OCI-LY1 (cell line): ENCODE measurements around the gene OR10V1.
"Not testable (repeated sequence)": the region's sequence is repeated elsewhere in the genome, so short reads cannot be mapped to it uniquely, and the experiment has no call there.

Experiments
- H2AFZ ChIP-seq: fragments of 200-600 bp; sonication (generic), shearing (Covaris generic); 2 replicates; pipeline ENCODE4 v1.6.0; 2014; ENCODE audit warnings: antibody characterized with exemption, mild to moderate bottlenecking, low read length
- H3F3A ChIP-seq: fragments of 200-600 bp; sonication (generic), shearing (Covaris generic); 2 replicates; pipeline ENCODE4 v1.6.0; 2014; ENCODE audit warnings: mild to moderate bottlenecking, antibody characterized with exemption, low read length, moderate library complexity; ENCODE audit not compliant: insufficient read depth
- H3K27ac ChIP-seq: fragments of 200-600 bp; sonication (generic); 2 replicates; pipeline ENCODE4 v1.5.1; 2014; ENCODE audit warnings: low read length, mixed run types, mild to moderate bottlenecking, low read depth; ENCODE audit not compliant: poor library complexity, severe bottlenecking
- H3K27me3 ChIP-seq: fragments of 200-600 bp; sonication (generic); 2 replicates; pipeline ENCODE4 v1.6.0; 2014; ENCODE audit warnings: antibody characterized with exemption, mild to moderate bottlenecking, low read length, moderate library complexity; ENCODE audit not compliant: insufficient read depth
- H3K36me3 ChIP-seq: fragments of 200-600 bp; sonication (generic); 2 replicates; pipeline ENCODE4 v1.6.1; 2014; ENCODE audit warnings: mild to moderate bottlenecking, antibody characterized with exemption, low read length, moderate library complexity, mixed read lengths; ENCODE audit not compliant: insufficient read depth
- H3K4me1 ChIP-seq: fragments of 200-600 bp; sonication (generic); 2 replicates; pipeline ENCODE4 v1.5.1; 2014; ENCODE audit warnings: mild to moderate bottlenecking, low read length, moderate library complexity; ENCODE audit not compliant: insufficient read depth, severe bottlenecking
- H3K4me2 ChIP-seq: fragments of 200-600 bp; sonication (generic), shearing (Covaris generic); 2 replicates; pipeline ENCODE4 v1.6.1; 2014; ENCODE audit warnings: low read length
- H3K4me3 ChIP-seq: fragments of 200-600 bp; sonication (generic); 2 replicates; pipeline ENCODE4 v1.5.1; 2014; ENCODE audit warnings: low read length, low read depth, mild to moderate bottlenecking, mixed read lengths; ENCODE audit not compliant: poor library complexity, severe bottlenecking
- H3K79me2 ChIP-seq: fragments of 200-600 bp; shearing (Covaris generic); 2 replicates; pipeline ENCODE4 v1.6.1; 2016; ENCODE audit warnings: mixed run types, low read length, mixed read lengths; ENCODE audit not compliant: insufficient read depth
- H3K9ac ChIP-seq: fragments of 200-600 bp; sonication (generic), shearing (Covaris generic); 2 replicates; pipeline ENCODE4 v1.6.1; 2014; ENCODE audit warnings: mild to moderate bottlenecking, low read length, mixed read lengths
- H3K9me2 ChIP-seq: fragments of 200-600 bp; sonication (generic), shearing (Covaris generic); 2 replicates; pipeline ENCODE4 v1.6.1; 2014; ENCODE audit warnings: low read depth, mild to moderate bottlenecking, low read length, mixed read lengths
- H3K9me3 ChIP-seq: fragments of 200-600 bp; shearing (Covaris generic); 2 replicates; pipeline ENCODE4 v1.6.1; 2014; ENCODE audit warnings: low read length, mixed read lengths
- H4K20me1 ChIP-seq: fragments of 200-600 bp; sonication (generic), shearing (Covaris generic); 2 replicates; pipeline ENCODE4 v1.6.0; 2016; ENCODE audit warnings: mild to moderate bottlenecking, low read length; ENCODE audit not compliant: insufficient read depth
- CTCF ChIP-seq: fragments of 200-600 bp; sonication (generic), shearing (Covaris generic); IDR thresholded peaks from 2 replicates; pipeline ENCODE4 v1.5.1; 2017; ENCODE audit warnings: mild to moderate bottlenecking, antibody characterized with exemption, low read length, moderate library complexity, mixed read lengths
- EZH2 ChIP-seq: fragments of 200-600 bp; sonication (generic), shearing (Covaris generic); IDR thresholded peaks from 2 replicates; pipeline ENCODE4 v1.8.0; 2017; ENCODE audit warnings: borderline replicate concordance, mixed run types, mild to moderate bottlenecking, antibody characterized with exemption, low read length, moderate library complexity, mixed read lengths

OR10V1 gene

DNA sequence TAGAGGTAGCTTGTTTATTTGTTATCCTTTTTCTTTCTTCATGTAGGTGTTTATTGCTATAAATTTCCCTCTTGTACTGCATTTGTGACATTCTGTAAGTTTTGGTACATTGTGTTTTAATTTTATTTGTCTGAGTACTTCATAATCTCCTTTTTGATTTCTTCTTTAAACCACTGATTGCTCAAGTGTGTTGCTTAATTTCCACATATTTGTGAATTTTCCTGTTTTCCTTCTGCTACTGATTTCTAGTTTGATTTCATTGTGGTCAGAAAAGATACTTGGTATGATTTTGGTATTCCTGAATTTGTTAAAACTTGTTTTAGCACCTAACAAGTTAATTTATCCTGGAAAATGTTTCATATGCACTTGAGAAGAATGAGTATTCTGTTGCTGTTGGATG is 15.1 kb downstream of the OR10V1 start:
- no peak overlapping the region for H2AFZ ChIP-seq
- H3K9me2 ChIP-seq, result no peaks in the 10 kb centered on the region

GRCh38 chr11:59692915-59693314 is 20.7 kb downstream of the OR10V1 start:
- no peaks in the 10 kb centered on the region for H3K36me3 ChIP-seq
- no peak for TF ChIP-seq CTCF
- no peak for TF ChIP-seq EZH2
- no peak overlapping the region for H3K27ac ChIP-seq
- H3K4me1 ChIP-seq, result no peaks in the 10 kb centered on the region
- H4K20me1 ChIP-seq, result no peaks in the 10 kb centered on the region
- no peaks in the 10 kb centered on the region for H3K79me2 ChIP-seq
- no peak overlapping the region for H3K4me2 ChIP-seq
- H2AFZ ChIP-seq, result no peak overlapping the region
- H3K27me3 ChIP-seq, result no peaks in the 10 kb centered on the region
- H3K9me3 ChIP-seq, result no peaks in the 10 kb centered on the region
- no peaks in the 10 kb centered on the region for H3K9me2 ChIP-seq
- no peak overlapping the region for H3K9ac ChIP-seq
- no peaks in the 10 kb centered on the region for H3F3A ChIP-seq
- H3K4me3 ChIP-seq, result no peak overlapping the region

More for the DNA sequence above, 15.1 kb downstream of the OR10V1 start:
- no peak overlapping the region for H3K4me2 ChIP-seq
- H3K36me3 ChIP-seq, result no peaks in the 10 kb centered on the region
- no peaks in the 10 kb centered on the region for H3K27me3 ChIP-seq
- TF ChIP-seq EZH2, result no peak
- H3K4me3 ChIP-seq, result no peak overlapping the region
- H3F3A ChIP-seq, result peaks cover 5% of the 10 kb centered on the region; the same call in 1 of the 2 replicates
- H3K79me2 ChIP-seq, result no peaks in the 10 kb centered on the region
- H3K9me3 ChIP-seq, result no peaks in the 10 kb centered on the region
- no peaks in the 10 kb centered on the region for H3K4me1 ChIP-seq
- H4K20me1 ChIP-seq, result no peaks in the 10 kb centered on the region
- H3K27ac ChIP-seq, result no peak overlapping the region
- H3K9ac ChIP-seq, result no peak overlapping the region

DNA sequence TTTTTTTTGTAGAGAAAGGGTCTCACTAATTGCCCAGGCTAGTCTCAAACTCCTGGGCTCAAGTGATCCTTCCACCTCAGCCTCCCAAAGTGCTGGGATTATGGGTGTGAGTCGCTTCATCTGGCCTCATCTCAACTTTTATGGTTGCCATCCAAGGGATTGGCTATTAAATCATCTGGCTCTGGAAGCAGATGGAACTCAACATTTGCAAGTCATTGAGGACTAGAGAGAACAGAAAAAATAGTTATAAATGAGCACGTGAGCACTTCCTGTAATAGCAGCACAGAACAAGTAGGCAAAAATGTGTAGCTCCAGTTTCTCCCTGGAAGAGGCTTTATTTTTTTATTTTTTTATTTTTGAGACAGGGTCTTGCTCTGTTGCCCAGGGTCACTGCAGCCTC is 22.5 kb downstream of the OR10V1 start:
- Histone ChIP-seq H3K9me3 (no peaks in the 10 kb centered on the region), H3K9me2 (no peaks in the 10 kb centered on the region), H3K27ac (no peak overlapping the region), H3K27me3 (no peaks in the 10 kb centered on the region), H4K20me1 (no peaks in the 10 kb centered on the region), H2AFZ (no peak overlapping the region), H3K4me1 (no peaks in the 10 kb centered on the region), H3K36me3 (no peaks in the 10 kb centered on the region), H3F3A (no peaks in the 10 kb centered on the region), H3K79me2 (no peaks in the 10 kb centered on the region), H3K4me3 (no peak overlapping the region), H3K4me2 (no peak overlapping the region), H3K9ac (no peak overlapping the region)
- TF ChIP-seq CTCF, result no peak
- TF ChIP-seq EZH2, result no peak

DNA sequence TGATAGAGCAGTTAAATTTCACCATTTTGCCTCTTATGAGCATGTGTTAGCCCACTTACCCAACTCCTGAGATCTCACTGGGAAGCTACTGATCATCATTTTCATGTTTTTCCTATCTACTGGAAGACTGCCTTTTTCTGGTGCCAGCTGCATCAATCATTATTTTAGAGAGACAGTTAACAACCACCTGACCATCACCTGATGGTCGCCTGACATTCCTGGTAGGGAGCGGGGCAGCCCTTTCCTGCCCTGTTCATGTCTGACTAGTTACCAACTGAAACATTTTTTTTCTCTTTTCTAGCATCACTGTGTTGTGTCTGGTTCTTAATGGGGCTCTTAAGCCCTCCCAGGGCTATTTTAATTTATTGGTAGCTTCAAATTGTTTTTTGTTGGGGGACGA is 24.6 kb downstream of the OR10V1 start:
- Histone ChIP-seq H3K4me1 (no peaks in the 10 kb centered on the region), H3K4me2 (no peak overlapping the region), H3K79me2 (no peaks in the 10 kb centered on the region), H3K27me3 (no peaks in the 10 kb centered on the region), H3K9ac (no peak overlapping the region), H3K4me3 (no peak overlapping the region), H3F3A (no peaks in the 10 kb centered on the region), H3K9me2 (no peaks in the 10 kb centered on the region), H3K36me3 (no peaks in the 10 kb centered on the region), H3K9me3 (no peaks in the 10 kb centered on the region), H2AFZ (no peak overlapping the region), H3K27ac (no peak overlapping the region), H4K20me1 (no peaks in the 10 kb centered on the region)
- TF ChIP-seq CTCF (no peak), EZH2 (no peak)

- H3K4me2 ChIP-seq, H3K27ac ChIP-seq, H3K9ac ChIP-seq, H3K36me3 ChIP-seq, H4K20me1 ChIP-seq, H2AFZ ChIP-seq, H3K79me2 ChIP-seq, H3K4me3 ChIP-seq, H3K9me2 ChIP-seq, H3K27me3 ChIP-seq, H3K4me1 ChIP-seq, H3K9me3 ChIP-seq, H3F3A ChIP-seq: not testable (repeated sequence)
These were observed 32.4 kb downstream of the OR10V1 start for GRCh38 chr11:59681260-59681725.
